ENCODE results near the gene CD63. TPM values are rescaled to one million over a fixed set of nuclear protein-coding genes. Genes with fewer than 3 reads are reported as not detected.

Gene CD63
- total RNA-seq, 6 donors from 2014 or later, result 399 to 1,448 (median 972) TPM

DNA sequence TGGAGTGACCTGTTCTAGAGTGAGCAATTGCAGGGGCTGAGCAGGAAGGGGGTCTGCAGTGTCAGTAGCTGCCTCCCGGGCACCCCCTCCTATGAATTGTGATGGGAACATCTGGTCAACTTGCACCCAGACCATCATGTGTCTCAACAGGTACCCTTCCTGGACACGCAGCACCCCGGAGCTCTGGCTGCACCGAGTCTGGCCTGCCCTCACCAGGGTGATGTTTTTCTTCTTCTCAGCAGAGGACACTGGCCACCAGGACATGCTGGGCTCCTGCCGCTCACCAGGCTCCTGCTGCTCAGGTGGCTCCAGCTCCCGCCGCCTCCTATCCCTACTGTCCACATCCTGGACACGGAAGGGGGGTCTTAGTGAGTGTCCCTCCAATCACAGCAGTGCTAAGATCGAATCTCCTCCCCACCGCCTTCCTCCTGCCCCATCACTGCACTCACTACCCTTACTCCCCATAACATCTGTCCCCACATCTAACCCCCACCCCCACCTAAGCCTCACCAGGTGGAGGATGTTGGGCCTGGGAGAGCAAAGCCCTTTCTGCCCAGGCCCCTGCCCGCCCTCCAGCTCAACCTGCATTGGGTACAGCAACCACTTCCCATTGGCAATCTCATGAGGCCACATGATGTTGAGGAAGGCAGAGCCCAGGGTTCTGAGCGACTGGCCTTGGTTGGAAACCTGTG lies 36.0 kb downstream of the CD63 start:
- TF ChIP-seq POLR2AphosphoS5 (IDR thresholded peaks at IDR 0.05) (no peak), EP300 (IDR thresholded peaks at IDR 0.05) (no peak), POLR2A (IDR thresholded peaks at IDR 0.05) (no peak), CTCF (IDR thresholded peaks at IDR 0.05) (no peak)
- H3K4me1 ChIP-seq, result no peaks in the 10 kb centered on the region
- 90 to 93% methylated on average over 9 to 11 of the region's 12 CpGs for whole genome bisulfite sequencing, 2 donors
- ATAC-seq (ENCODE audit: low FRiP score in 2 of 2) (peak in 1 of 2 donors; percentile 30), DNase-seq (peak in 1 of 2 donors; percentile 55)
- no peaks in the 10 kb centered on the region for H3K36me3 ChIP-seq
- H3K27me3 ChIP-seq, result no peaks in the 10 kb centered on the region
- no peaks in the 10 kb centered on the region for H3K9me3 ChIP-seq
- no peak overlapping the region for H3K4me3 ChIP-seq
- H3K27ac ChIP-seq, result no peak overlapping the region

- no peak for TF ChIP-seq CTCF (IDR thresholded peaks at IDR 0.05)
- no peak for TF ChIP-seq POLR2A (IDR thresholded peaks at IDR 0.05)
- TF ChIP-seq POLR2AphosphoS5 (IDR thresholded peaks at IDR 0.05), result no peak
- no peak for TF ChIP-seq EP300 (IDR thresholded peaks at IDR 0.05)
- Histone ChIP-seq H3K36me3 (no peaks in the 10 kb centered on the region), H3K4me1 (no peaks in the 10 kb centered on the region), H3K9me3 (no peaks in the 10 kb centered on the region), H3K27me3 (no peaks in the 10 kb centered on the region), H3K4me3 (no peak overlapping the region), H3K27ac (no peak overlapping the region)
- DNase-seq (no peak), ATAC-seq (ENCODE audit: low FRiP score in 2 of 2) (no peak)
- 86 to 87% methylated on average over 16 of the region's 16 CpGs for WGBS, 2 donors
Measured at GRCh38 chr12:55688716-55689655, 39.8 kb downstream of the CD63 start.

- DNase-seq (no peak), ATAC-seq (ENCODE audit: low FRiP score in 2 of 2) (no peak)
- Histone ChIP-seq H3K27me3 (no peaks in the 10 kb centered on the region), H3K36me3 (no peaks in the 10 kb centered on the region), H3K9me3 (no peaks in the 10 kb centered on the region), H3K27ac (no peak overlapping the region), H3K4me1 (no peaks in the 10 kb centered on the region), H3K4me3 (no peak overlapping the region)
- TF ChIP-seq POLR2AphosphoS5 (IDR thresholded peaks at IDR 0.05), result no peak
- no peak for TF ChIP-seq EP300 (IDR thresholded peaks at IDR 0.05)
- no peak for TF ChIP-seq POLR2A (IDR thresholded peaks at IDR 0.05)
- no peak for TF ChIP-seq CTCF (IDR thresholded peaks at IDR 0.05)
Measured at GRCh38 chr12:55687746-55688145, 41.1 kb downstream of the CD63 start.

DNA sequence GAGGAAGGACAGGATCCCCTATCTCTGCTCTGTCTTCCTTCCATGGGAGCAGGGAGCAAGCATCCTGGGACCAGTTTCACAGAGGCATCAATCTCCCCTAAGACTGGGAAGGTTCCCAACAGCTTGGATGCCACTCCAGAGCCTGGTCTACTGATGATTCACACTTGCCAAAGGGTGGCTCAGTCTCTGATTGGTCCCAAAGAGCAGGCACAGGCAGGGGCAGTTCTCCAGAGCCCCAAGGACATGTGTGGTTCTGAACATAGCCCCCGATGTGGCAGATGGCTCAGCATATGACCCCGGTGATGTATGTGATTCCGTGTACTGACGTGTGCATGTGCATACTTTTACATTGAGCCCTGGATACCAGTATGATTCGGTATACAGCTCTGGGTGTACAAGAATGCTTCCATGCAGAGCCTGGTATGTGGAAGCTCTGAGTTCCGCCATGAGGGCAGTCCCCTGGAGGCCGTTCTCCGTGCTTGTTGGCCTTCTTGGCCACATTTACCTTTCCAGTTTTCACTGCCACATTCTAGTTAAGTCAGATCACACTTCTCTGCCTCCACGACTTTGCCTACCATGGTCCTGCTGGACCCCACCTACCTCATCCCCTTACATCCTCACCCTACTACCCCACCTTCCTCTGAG lies 42.3 kb downstream of the CD63 start:
- ATAC-seq (ENCODE audit: low FRiP score in 2 of 2) (no peak), DNase-seq (no peak)
- Histone ChIP-seq H3K27ac (no peak overlapping the region), H3K9me3 (no peaks in the 10 kb centered on the region), H3K36me3 (no peaks in the 10 kb centered on the region), H3K4me1 (peaks cover 5 to 9% (median 7%) of the 10 kb centered on the region in 4 donors), H3K4me3 (no peak overlapping the region), H3K27me3 (no peaks in the 10 kb centered on the region)
- 86 to 90% methylated on average over 9 of the region's 9 CpGs for WGBS, 2 donors
- no peak for TF ChIP-seq CTCF (IDR thresholded peaks at IDR 0.05)
- TF ChIP-seq POLR2A (IDR thresholded peaks at IDR 0.05), result no peak
- TF ChIP-seq POLR2AphosphoS5 (IDR thresholded peaks at IDR 0.05), result no peak
- no peak for TF ChIP-seq EP300 (IDR thresholded peaks at IDR 0.05)
